ENCODE measurements around the gene AZI2. TPM values are rescaled to one million over a fixed set of nuclear protein-coding genes. Genes with fewer than 3 reads are reported as not detected.
A peak's percentile ranks its signal among the peaks of the same experiment; 100 is the strongest.

Gene AZI2
- total RNA-seq, 4 donors from 2014 or later: 42.1 to 178 (median 54.8) TPM

- H3K4me1 ChIP-seq: no peaks in the 10 kb centered on the region
- no peak for DNase-seq
- 60 to 95% methylated on average over 1 of the region's 1 CpG for WGBS, 2 donors
- H3K4me3 ChIP-seq: no peak overlapping the region
- intact Hi-C loops (cut with DNase I): loop anchor here (10.0 kb wide), 1 partner anchor 608 kb away; no protein-coding TSS in a partner anchor
- TF ChIP-seq CTCF (IDR thresholded peaks at IDR 0.05) (no peak), POLR2A (IDR thresholded peaks at IDR 0.05) (no peak)
- H3K9me3 ChIP-seq: no peaks in the 10 kb centered on the region
- H3K27ac ChIP-seq: no peak overlapping the region
- H3K36me3 ChIP-seq: peaks cover 0 to 63% (median 3%) of the 10 kb centered on the region in 3 donors
- no peaks in the 10 kb centered on the region for H3K27me3 ChIP-seq
Measured at GRCh38 chr3:28322464-28322863, 26.2 kb downstream of the AZI2 start.

- Histone ChIP-seq H3K9me3 (no peaks in the 10 kb centered on the region), H3K4me1 (no peaks in the 10 kb centered on the region), H3K27me3 (no peaks in the 10 kb centered on the region), H3K36me3 (peaks cover 0 to 55% (median 3%) of the 10 kb centered on the region in 3 donors), H3K4me3 (no peak overlapping the region), H3K27ac (no peak overlapping the region)
- intact Hi-C loops (cut with DNase I): loop anchor here (10.0 kb wide), 1 partner anchor 606 kb away; no protein-coding TSS in a partner anchor
- no peak for TF ChIP-seq CTCF (IDR thresholded peaks at IDR 0.05)
- no peak for TF ChIP-seq POLR2A (IDR thresholded peaks at IDR 0.05)
- DNase-seq: no peak
Measured at GRCh38 chr3:28320981-28321380, 27.6 kb downstream of the AZI2 start.

- WGBS, 2 donors: 31 to 41% methylated on average over 2 of the region's 2 CpGs
Measured at GRCh38 chr3:28317438-28318022, 31.1 kb downstream of the AZI2 start.

GRCh38 chr3:28316226-28316625, 32.4 kb downstream of the AZI2 start:
- WGBS, 2 donors: 86 to 90% methylated on average over 2 of the region's 2 CpGs
- no peak overlapping the region for H3K4me3 ChIP-seq
- DNase-seq: no peak
- H3K27me3 ChIP-seq: no peaks in the 10 kb centered on the region
- intact Hi-C loops (cut with DNase I): no loop called here
- TF ChIP-seq CTCF (IDR thresholded peaks at IDR 0.05): no peak
- no peak for TF ChIP-seq POLR2A (IDR thresholded peaks at IDR 0.05)
- no peak overlapping the region for H3K27ac ChIP-seq
- H3K36me3 ChIP-seq: peaks cover 0 to 23% (median 0%) of the 10 kb centered on the region in 3 donors
- no peaks in the 10 kb centered on the region for H3K9me3 ChIP-seq
- H3K4me1 ChIP-seq: no peaks in the 10 kb centered on the region

More at GRCh38 chr3:28317438-28318022, 31.1 kb downstream of the AZI2 start:
- Histone ChIP-seq H3K4me3 (no peak overlapping the region), H3K9me3 (no peaks in the 10 kb centered on the region), H3K36me3 (peaks cover 0 to 23% (median 0%) of the 10 kb centered on the region in 3 donors), H3K4me1 (no peaks in the 10 kb centered on the region), H3K27me3 (no peaks in the 10 kb centered on the region), H3K27ac (no peak overlapping the region)
- peak; percentile 13 to 59 (median 34) for TF ChIP-seq CTCF (IDR thresholded peaks at IDR 0.05)
- TF ChIP-seq POLR2A (IDR thresholded peaks at IDR 0.05): no peak
- intact Hi-C loops (cut with DNase I): no loop called here
- no peak for DNase-seq

GRCh38 chr3:28315711-28316110, 32.9 kb downstream of the AZI2 start:
- TF ChIP-seq CTCF (IDR thresholded peaks at IDR 0.05): no peak
- no peak for TF ChIP-seq POLR2A (IDR thresholded peaks at IDR 0.05)
- no peak for DNase-seq
- Histone ChIP-seq H3K4me3 (no peak overlapping the region), H3K4me1 (no peaks in the 10 kb centered on the region), H3K27ac (no peak overlapping the region), H3K9me3 (no peaks in the 10 kb centered on the region), H3K27me3 (no peaks in the 10 kb centered on the region), H3K36me3 (peaks cover 0 to 23% (median 0%) of the 10 kb centered on the region in 3 donors)
- 76 to 92% methylated on average over 1 of the region's 1 CpG for WGBS, 2 donors
- intact Hi-C loops (cut with DNase I): no loop called here

Measured in esophagus squamous epithelium (tissue), 5 donors.